Gastrocnemius medialis (tissue), 4 donors: ENCODE measurements around the gene DSCAML1. TPM values are rescaled to one million over a fixed set of nuclear protein-coding genes. Genes with fewer than 3 reads are reported as not detected.

Experiments
- ATAC-seq, 2 donors: fragments of 150-250 bp; one replicate each; pipeline ENCODE4 v1.9.1; 2016
- DNase-seq, 2 donors: peaks; one replicate each; pipeline ENCODE4 v3.0.0-alpha.2; 2019
- H3K27ac ChIP-seq, 4 donors: fragments of 200-600 bp; sonication (generic); 1 replicate in 1 of 4; 2 replicates in 3 of 4; pipeline ENCODE4 v1.5.1; 2016 to 2018; ENCODE audit warnings: mild to moderate bottlenecking in 2 of 4, moderate library complexity in 1 of 4
- H3K27me3 ChIP-seq, 3 donors: fragments of 200-600 bp; sonication (generic) in 2 of 3; 1 replicate in 1 of 3; 2 replicates in 2 of 3; pipeline versions ENCODE4 v1.5.1 to v1.6.0; 2016 to 2019; ENCODE audit warnings: mild to moderate bottlenecking in 1 of 3, moderate library complexity in 1 of 3
- H3K36me3 ChIP-seq, 2 donors: fragments of 200-600 bp; sonication (generic) in 1 of 2; one replicate each; pipeline ENCODE4 v1.5.1; 2017 to 2018
- H3K4me1 ChIP-seq, 2 donors: fragments of 200-600 bp; sonication (generic) in 1 of 2; one replicate each; pipeline ENCODE4 v1.5.1; 2016 to 2017; ENCODE audit warnings: mild to moderate bottlenecking in 2 of 2
- H3K4me3 ChIP-seq, 4 donors: fragments of 200-600 bp; sonication (generic) in 3 of 4; 1 replicate in 1 of 4; 2 replicates in 3 of 4; pipeline ENCODE4 v1.5.1; 2016 to 2019; ENCODE audit warnings: mild to moderate bottlenecking in 2 of 4
- H3K9me3 ChIP-seq, 3 donors: fragments of 200-600 bp; sonication (generic) in 2 of 3; 1 replicate in 1 of 3; 2 replicates in 2 of 3; pipeline ENCODE4 v1.5.1; 2016 to 2019
- CTCF ChIP-seq, 5 experiments: fragments of 450-650 bp in 3 of 5; fragments of 200-600 bp in 2 of 5; sonication (generic) in 2 of 5; IDR thresholded peaks in 4 of 5; conservative IDR thresholded peaks in 1 of 5; 1 replicate in 4 of 5; 2 replicates in 1 of 5; pipeline ENCODE4 v1.5.1; 2016 to 2019; ENCODE audit warnings: antibody characterized with exemption in 5 of 5, mild to moderate bottlenecking in 3 of 5, moderate library complexity in 3 of 5
- POLR2A ChIP-seq, 2 donors: fragments of 450-650 bp; IDR thresholded peaks; one replicate each; pipeline ENCODE4 v1.6.1; 2017; ENCODE audit warnings: antibody characterized with exemption in 2 of 2, mild to moderate bottlenecking in 2 of 2, moderate library complexity in 2 of 2
- in situ Hi-C, 4 donors: fragments of 200-750 bp; cut with MboI; loops; one replicate each; pipeline versions ENCODE4 v1.15.0 to v1.8.0; 2017; ENCODE audit warnings: low sequenced_read_pairs in 4 of 4
- intact Hi-C: fragments of 100-400 bp; cut with DNase I; formaldehyde crosslinking; loops from one replicate; pipeline ENCODE4 v1.15.1; 2023; ENCODE audit warnings: low total_unique reads
- total RNA-seq, 4 donors: library from RNA; depleted of rRNA; stranded (reverse); fragments of >200 nt; gene quantifications; one replicate each; pipeline versions ENCODE4 v1.1.0 to v1.2.3, GENCODE V29; 2016

The DSCAML1 gene
- total RNA-seq, 4 donors from 2014 or later = 0.05 to 0.15 (median 0.07) TPM

GRCh38 chr11:117841551-117842031 lies 44.6 kb upstream of the DSCAML1 start:
- H3K36me3 ChIP-seq = no peaks in the 10 kb centered on the region
- no peak overlapping the region for H3K4me3 ChIP-seq
- H3K27ac ChIP-seq = peak overlapping the region in 1 of 4 donors; percentile 20
- no peaks in the 10 kb centered on the region for H3K9me3 ChIP-seq
- in situ Hi-C loops = loop anchor here (5.0 to 10.0 kb wide), 2 partner anchors 106 to 203 kb away; no protein-coding TSS in a partner anchor
- H3K4me1 ChIP-seq = peaks cover 0 to 5% of the 10 kb centered on the region in 2 donors
- H3K27me3 ChIP-seq = no peaks in the 10 kb centered on the region
- no peak for TF ChIP-seq CTCF (IDR thresholded peaks at IDR 0.05 in 4 of 5, conservative IDR thresholded peaks at IDR 0.05 in 1 of 5)
- DNase-seq = no peak
- no peak for ATAC-seq
- intact Hi-C loops = loop anchor here (5.0 kb wide), 2 partner anchors 34 to 66 kb away; no protein-coding TSS in a partner anchor

GRCh38 chr11:117840881-117841550 lies 44.0 kb upstream of the DSCAML1 start:
- intact Hi-C loops = loop anchor here (5.0 kb wide), 2 partner anchors 34 to 66 kb away; no protein-coding TSS in a partner anchor
- H3K27me3 ChIP-seq = no peaks in the 10 kb centered on the region
- ATAC-seq = no peak
- H3K4me1 ChIP-seq = peaks cover 0 to 5% of the 10 kb centered on the region in 2 donors
- in situ Hi-C loops = loop anchor here (5.0 to 10.0 kb wide), 2 partner anchors 106 to 204 kb away; no protein-coding TSS in a partner anchor
- no peak for TF ChIP-seq POLR2A (IDR thresholded peaks at IDR 0.05)
- TF ChIP-seq CTCF (IDR thresholded peaks at IDR 0.05 in 4 of 5, conservative IDR thresholded peaks at IDR 0.05 in 1 of 5) = no peak
- no peak for DNase-seq
- no peaks in the 10 kb centered on the region for H3K9me3 ChIP-seq
- no peaks in the 10 kb centered on the region for H3K36me3 ChIP-seq
- H3K4me3 ChIP-seq = no peak overlapping the region
- no peak overlapping the region for H3K27ac ChIP-seq

DNA sequence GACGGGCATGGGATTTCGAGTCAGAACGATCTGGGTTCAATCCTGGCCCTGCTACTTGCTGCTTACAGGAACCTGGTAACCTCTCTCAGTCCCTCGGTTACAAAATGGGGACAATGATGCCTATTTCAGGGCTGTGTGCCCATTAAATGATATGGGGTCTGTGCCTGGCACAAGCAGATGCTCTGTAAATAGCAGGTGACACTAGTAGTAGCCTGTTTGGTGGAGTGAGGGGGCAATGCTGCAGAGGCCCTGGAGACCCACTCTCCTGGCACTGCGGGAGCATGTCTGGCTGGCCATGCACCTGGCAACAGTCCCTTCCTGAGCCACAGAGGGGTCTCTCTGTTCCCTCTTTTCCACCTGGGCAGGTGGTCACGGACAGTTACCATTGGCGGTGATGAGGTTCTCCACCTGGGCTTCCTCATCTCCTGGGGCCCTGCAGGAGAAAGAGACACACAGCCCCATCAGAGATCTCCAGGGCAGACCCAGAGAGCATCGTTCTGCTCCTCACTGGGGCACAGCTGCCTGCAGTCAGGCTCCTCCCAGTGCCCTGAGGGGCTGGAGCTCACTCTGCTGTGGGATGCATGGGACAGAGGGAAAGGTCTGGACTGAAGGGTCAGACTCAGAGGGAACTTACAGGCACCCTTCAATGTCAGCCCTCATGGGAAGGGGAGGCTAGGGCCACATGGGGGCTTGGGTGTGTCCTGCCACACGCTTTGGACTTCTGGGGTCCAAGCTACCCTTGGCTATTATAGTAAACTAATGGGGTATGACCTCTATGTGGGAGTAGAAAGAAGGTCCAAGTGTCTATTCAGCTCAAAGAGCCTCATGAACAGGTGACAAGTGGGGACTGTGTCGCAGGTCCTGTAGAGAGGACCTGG lies 43.2 kb upstream of the DSCAML1 start:
- intact Hi-C loops (loop anchor here (5.0 kb wide), 2 partner anchors 33 to 67 kb away; no protein-coding TSS in a partner anchor), in situ Hi-C loops (loop anchor here (5.0 to 10.0 kb wide), 2 partner anchors 107 to 205 kb away; no protein-coding TSS in a partner anchor)
- no peak for TF ChIP-seq CTCF (IDR thresholded peaks at IDR 0.05 in 4 of 5, conservative IDR thresholded peaks at IDR 0.05 in 1 of 5)
- TF ChIP-seq POLR2A (IDR thresholded peaks at IDR 0.05) = no peak
- no peak for ATAC-seq
- Histone ChIP-seq H3K27ac (no peak overlapping the region), H3K9me3 (no peaks in the 10 kb centered on the region), H3K4me1 (peaks cover 0 to 5% of the 10 kb centered on the region in 2 donors), H3K4me3 (no peak overlapping the region), H3K36me3 (no peaks in the 10 kb centered on the region), H3K27me3 (no peaks in the 10 kb centered on the region)
- DNase-seq = no peak

- in situ Hi-C loops (no loop called here), intact Hi-C loops (no loop called here)
- TF ChIP-seq POLR2A (IDR thresholded peaks at IDR 0.05) = no peak
- TF ChIP-seq CTCF (IDR thresholded peaks at IDR 0.05 in 4 of 5, conservative IDR thresholded peaks at IDR 0.05 in 1 of 5) = no peak
- H3K4me3 ChIP-seq = no peak overlapping the region
- DNase-seq (no peak), ATAC-seq (no peak)
- no peaks in the 10 kb centered on the region for H3K27me3 ChIP-seq
- H3K9me3 ChIP-seq = no peaks in the 10 kb centered on the region
- H3K36me3 ChIP-seq = no peaks in the 10 kb centered on the region
- H3K4me1 ChIP-seq = peaks cover 0 to 5% of the 10 kb centered on the region in 2 donors
- no peak overlapping the region for H3K27ac ChIP-seq
These were observed 42.4 kb upstream of the DSCAML1 start for GRCh38 chr11:117839380-117839881.
